ENCODE measurements around the gene CCL2. TPM values are rescaled to one million over a fixed set of nuclear protein-coding genes. Genes with fewer than 3 reads are reported as not detected.

The CCL2 gene
- total RNA-seq, result 4.8 TPM

GRCh38 chr17:34254651-34255380, at the start of gene CCL2:
CCL2 (plus strand) TSS chr17:34255285; CDS start chr17:34255350, 65 bp downstream.

GRCh38 chr17:34269969-34270368, 14.9 kb downstream of the CCL2 start, which contains the start of gene CCL7:
CCL7 (plus strand) TSS chr17:34270221; CDS start chr17:34270291, 70 bp downstream.

GRCh38 chr17:34285286-34285792, 30.3 kb downstream of the CCL2 start, which contains the start of gene CCL11:
CCL11 (plus strand) TSS chr17:34285742; CDS start chr17:34285809, 67 bp downstream.

Other genes starting within 250 kb of the CCL2 start
- gene CCL7, start 14.9 kb downstream of the CCL2 start, total RNA-seq, result not detected
- gene CCL11, start 30.5 kb downstream of the CCL2 start, total RNA-seq, result not detected
- not detected for gene CCL8, start 64.2 kb downstream of the CCL2 start, total RNA-seq
- not detected for gene CCL13, start 101.2 kb downstream of the CCL2 start, total RNA-seq
- gene CCL1, start 107.9 kb downstream of the CCL2 start, total RNA-seq, result not detected